GM19455 (cell line): ENCODE measurements around the gene RPGR.

ENCODE experiments used
- ATAC-seq: cut with Tn5 transposase; IDR thresholded peaks from one replicate; pipeline ENCODE4 v1.9.1; 2021; ENCODE audit not compliant: unreplicated experiment

The RPGR gene

DNA sequence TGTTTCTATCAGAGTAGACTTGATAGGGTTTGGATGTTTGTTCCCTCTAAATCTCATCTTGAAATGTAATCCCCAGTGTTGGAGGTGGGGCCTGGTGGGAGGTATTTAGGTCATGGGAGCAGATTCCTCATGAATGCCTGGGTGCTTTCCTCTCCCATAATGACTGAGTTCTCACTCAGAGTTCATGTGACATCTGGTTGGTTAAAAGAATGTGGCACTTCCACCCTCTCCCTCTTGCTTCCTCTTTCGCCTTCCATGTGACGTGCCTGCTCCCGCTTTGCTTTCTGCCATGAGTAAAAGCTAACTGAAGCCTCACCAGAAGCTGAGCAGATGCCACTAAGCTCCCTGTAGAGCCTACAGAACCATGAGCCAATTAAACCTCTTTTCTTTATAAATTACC lies 59.3 kb downstream of the RPGR start:
- no peak for ATAC-seq

DNA sequence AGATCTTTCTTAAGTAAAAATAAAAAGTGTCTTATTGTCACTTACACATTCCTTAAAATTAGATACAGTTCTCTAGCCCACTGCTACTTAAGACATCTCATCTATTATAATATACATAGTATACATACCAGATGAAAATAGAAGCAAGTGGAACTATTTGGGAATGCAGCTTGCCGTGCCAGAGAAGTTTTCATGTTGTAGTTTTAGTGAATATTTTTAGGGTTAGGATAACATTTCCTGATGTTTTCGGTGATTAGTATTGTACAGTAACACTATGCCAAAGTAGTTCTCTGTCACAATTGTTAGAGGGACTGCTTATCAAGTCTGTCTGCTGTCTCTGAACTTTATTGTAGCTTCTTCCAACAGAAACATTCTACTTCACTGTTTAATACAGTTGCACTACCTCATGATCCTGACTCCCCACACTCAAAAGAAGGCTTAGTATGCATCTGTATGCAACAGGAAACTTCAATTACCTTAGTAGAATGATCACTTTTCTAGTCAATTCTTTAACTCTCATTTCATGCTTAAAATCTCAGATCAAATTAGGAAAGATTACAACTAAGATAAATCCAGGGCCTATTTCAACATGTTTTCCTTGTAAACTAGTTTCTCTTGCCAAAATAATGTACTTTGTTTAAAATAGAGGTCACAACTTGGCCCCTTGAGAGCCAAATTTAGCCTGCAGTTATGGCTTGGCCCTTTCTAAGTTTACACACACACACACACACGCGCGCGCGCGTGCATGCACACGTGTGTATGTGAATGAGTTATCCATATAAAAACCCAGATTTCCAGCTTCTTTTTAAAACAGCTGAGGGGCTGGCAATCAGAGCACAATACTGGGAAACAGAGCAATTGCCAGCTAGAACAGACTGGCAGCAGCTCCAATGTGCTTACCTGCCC lies 64.3 kb downstream of the RPGR start:
- no peak for ATAC-seq

DNA sequence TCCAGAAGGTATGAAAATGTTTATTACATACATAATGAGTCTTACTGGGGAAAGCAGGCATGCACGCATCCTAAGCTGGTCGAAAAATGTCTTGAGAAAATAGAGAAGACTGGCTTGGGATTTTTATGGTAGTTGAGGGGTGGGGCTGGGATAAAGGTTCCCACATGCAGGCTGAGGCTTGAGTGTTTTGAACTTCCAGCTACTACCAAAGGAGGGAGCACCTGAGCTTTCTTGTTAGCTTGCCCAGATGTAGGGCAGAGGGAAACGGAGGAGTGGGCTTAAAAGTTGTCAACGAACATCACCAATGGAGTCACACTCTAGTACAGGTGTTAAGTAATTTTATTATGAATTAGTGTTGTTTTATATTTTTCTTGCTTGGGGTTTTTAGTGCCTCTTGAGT lies 67.1 kb downstream of the RPGR start:
- no peak for ATAC-seq

DNA sequence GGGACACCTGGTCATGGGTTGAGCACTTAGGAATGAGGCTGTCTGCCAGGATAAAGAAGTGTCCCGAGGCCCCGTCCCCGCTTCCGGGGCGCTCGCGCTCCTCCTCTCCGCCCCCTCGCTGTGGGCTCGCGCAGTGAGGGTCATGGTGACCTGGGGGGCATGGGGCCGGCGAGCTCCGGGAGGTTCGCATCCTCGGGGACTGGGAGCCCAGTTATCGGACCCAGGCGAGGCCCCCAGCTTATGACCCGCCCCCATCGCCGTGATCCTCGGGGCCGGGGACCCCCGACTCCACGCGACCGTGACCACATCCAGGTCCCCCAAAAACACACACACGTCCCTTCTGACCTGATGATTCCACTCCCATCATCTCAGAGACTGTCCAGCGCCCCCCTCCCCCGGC lies 71.3 kb downstream of the RPGR start:
- ATAC-seq: no peak

DNA sequence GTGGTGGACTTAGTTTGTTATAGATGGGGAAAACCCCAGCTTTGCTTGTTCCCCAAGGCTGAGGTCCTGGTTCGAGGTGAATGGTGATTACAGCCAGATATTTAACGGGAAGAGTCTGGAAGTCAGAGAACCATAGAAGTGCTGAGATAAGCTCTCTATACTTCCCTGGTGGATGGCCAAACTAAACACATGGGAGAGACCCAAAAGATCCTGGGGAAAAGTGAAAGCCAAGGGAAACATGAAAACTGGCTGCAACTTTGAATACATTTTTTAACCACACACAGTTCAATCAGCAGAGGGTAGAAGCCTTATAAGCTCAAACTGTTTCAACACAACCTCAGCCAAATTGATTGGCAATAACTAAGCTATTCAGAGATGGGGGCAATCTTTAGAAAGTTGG lies 77.3 kb downstream of the RPGR start:
- no peak for ATAC-seq

DNA sequence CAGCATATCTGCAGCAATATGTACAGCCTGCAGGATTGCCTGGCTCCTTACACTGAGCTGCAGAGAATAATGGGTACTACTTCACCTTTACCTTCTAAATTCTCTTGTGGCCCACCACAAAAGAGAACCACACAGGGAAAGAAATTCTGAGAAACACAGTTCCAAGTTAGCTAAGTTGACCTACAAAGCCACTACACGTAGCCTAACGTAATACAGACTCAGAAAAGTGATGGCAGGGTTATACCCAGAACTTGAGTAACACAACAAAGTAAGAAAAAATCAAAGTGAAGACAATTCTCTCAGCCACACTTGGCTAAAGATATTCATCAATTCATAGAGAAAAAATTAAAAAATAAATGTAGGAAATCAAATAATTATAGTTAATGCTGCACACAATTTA lies 80.3 kb downstream of the RPGR start:
- ATAC-seq: no peak

DNA sequence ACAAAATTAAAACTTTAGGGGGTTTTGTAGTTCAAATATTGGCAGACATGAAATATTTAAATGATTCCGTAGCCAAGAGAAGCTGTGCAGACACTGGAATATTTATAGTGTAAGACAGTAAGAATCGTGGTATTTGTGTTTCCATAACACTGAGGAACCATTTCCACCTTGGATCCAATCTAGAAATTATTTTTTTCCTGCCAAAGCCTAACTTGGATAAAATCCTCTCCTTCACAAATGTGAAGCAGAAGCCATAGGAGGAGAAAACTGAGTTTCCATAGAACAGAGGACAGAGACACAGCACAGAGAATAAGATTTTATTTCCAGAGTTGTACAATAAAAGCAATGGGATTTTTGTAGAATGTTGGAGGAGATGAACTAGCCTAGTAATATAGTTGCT lies 86.8 kb downstream of the RPGR start:
- no peak for ATAC-seq

DNA sequence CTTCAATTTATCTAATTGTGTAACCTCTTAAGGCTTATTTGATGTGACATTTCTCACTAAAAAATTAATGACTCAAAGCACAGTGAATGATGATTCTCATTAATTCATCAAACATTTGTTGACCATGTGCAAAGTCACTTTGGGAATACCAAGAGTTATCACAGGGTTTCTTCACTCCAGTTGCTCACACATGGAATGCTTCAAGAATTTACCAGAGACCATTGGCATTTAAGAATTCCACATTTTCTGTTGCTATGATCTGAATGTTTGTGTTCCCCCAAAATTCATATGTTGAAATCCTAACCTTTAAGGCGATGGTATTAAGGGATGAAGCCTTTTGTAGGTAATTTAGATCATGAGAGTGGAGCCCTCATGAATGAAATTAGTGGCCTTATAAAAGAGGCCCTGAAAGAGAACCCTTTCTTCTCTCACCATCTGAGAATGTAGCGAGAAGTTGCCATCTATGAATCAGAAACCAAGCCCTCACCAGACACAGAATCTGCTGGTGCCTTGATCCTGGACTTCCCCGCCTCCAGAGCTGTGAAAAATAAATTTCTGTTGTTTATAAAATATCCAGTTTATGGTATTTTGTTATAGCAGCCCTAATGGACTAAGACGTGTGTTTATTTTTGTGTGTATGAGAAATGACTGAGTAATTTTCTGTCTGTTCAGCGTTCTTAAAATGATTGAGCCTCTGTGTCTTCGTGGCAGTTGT lies 90.3 kb downstream of the RPGR start:
- no peak for ATAC-seq

DNA sequence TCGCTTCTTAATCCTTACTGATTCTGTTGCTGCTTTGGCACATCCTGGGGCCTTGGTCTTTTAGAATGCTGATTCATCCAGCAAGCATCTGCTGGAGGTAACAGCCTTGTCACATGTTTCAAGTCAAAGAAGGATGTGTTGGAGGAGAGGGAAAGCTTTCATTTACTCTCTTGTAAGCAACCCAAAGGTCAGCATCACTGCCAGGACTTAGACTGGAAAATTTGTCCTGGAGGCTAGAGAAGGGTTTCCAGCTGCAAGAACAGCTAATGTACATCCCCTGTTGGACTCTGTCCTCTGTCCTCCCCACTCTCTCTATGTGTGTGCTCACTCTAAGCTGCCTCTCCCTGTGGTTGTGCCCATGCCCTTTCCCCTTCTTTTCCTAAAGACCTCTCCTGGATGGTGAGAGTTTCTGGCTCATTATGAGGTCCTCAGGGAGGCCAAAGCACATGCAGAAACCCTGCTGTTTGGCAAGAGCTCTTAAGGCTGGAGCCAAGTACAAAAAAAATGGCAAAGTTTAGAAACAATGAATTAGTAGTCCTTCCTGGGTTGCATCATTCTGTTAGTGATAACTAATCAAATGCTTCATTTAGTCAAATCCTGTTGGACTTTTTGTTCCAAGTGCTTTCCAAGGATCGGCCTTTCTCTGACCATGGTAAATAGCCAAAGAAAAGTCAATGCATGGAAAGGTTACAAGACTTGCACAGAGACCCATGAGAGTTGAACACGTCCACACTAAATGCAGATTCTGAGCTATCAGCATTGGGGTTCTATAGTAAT lies 93.2 kb downstream of the RPGR start:
- no peak for ATAC-seq

DNA sequence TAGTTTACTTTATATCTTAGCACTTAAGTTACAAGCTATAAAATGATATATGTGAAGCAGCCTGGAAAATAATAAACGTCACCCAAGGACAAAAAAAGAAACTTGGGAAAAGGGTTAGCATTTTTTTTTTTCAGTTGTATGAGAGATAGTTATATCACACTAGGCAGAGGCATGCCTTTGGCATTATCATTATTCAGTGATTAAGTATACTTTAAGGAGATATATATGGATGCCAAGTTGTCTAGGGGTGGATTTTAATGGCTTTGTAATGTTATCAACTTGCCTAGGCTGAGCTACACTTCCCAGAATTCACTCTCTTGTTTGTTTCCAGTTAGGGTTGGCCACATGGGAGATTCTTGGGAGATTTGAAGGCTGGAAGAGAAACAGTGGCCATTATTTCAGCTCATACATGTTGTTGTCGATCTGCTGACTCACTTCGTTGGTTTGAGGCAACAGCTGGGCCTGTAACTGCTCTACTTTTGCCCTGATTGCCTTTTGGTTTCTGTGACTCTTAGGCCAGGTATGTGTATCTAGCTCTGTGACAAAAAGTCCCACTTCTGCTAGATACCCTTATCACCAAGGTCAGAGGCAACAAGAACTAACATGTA lies 95.1 kb downstream of the RPGR start:
- ATAC-seq: no peak

DNA sequence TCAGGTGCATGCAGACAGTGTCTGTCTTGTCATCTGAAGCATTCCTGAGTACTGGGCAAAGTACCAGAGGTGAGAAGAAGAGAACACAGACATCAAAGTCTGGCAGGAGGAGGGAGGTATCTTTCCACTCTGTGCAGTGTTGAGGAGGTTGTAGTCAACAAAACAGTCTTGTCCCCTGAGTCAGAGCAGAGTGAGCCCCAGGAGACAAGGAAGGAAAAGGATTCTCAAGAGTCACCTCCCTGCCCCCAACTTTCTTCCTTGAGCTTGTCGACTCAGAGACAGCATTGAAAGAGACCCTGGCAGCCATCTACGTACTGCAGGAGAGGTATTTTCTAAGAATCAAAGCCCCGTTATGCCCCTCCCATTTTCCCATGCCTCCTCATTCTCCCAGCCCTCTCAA lies 102.2 kb downstream of the RPGR start:
- ATAC-seq: no peak

DNA sequence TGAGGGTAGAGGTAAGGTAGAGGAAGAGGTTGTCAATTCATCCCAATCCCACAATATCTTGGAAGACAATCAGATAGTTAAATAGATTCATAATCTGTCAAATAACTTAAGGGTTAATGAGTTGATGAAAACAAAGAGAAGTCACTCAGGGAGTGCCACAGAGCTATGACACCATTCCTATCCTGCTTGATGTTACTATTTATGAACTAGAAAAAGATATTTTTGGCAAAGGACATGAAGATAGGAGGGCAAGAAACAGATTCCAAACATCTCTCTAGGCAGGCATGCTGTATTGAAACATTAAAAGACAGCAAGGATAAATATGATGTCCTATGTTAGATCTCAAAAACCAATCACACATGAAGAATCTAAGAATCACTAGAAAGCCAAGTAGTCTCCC lies 103.1 kb downstream of the RPGR start:
- no peak for ATAC-seq

DNA sequence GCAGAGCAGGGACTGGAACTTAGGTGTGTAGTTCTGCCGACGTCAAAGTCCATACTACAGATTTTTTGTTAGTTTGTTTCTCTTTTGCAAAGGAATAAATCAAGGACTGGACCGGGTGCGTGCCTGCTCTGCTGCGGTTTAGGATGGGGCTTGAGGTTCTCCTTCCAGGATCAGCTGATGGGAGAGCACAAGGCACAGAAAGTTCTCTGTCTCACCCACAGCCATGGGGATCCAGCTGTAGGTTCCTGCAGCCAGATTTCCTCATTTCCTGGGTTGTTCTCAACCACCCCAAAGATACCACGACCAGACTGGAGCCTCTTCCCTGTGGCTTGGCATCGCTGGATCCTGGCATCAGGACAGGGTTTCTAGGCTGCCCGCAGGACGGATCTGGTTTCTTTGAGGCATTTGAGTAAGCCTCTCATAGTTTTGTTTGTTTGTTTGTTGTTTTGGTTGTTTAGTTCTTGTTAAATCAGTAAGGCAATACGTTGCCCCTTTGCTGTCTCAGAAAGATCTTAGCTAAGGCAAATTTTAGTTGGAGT lies 105.8 kb downstream of the RPGR start:
- no peak for ATAC-seq

DNA sequence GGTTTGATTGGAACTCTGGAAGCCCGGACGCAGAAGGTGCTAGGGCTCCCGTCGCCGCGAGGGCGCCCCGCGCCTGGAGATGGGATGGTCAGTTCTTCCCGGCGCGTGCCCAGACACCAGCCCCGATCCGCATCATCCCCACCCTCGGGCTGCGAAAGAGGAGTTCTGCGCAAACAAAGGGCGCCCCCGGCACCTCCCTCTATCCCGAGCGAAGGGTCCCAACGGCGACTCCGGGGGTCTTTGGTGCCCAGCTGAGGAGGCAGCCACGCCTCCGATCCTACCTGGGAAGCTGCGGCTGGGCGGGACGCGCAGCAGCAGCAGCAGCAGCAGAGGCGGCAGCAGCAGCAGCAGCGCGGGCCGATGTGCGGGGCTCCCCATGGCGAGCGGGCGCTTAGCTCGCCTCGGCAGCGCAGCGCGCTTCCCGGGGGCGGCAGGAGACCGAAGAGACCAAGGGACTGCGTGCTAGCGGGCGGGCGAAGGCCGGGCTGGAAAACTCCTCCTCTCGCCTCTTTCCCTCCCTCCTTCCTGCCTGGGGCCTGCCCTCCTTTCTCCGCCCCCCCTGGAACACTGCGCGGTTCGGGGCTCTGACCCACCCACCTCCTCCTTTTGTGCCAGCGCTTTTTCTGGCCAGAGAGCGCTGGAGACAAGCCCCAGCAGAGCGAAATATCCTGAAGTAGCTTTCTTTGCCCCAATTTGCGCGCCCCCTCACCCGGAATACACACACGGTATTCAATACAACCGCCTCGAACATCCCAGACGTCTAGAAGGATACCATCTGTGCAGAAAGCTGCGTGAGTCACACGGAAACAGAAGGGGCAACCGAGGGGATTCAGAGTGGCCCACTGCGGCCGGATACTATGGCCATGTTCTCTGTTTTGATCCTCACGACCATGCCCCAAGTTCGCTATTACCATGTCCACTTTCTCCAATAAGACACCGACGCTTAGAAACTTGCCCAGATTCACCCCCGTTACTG lies 106.6 kb downstream of the RPGR start, which contains the start of gene SRPX:
TSS of gene SRPX (minus strand) at position 457 of the 976 bp plus-strand sequence. CDS start at position 378, 79 bp downstream.
- no peak for ATAC-seq

DNA sequence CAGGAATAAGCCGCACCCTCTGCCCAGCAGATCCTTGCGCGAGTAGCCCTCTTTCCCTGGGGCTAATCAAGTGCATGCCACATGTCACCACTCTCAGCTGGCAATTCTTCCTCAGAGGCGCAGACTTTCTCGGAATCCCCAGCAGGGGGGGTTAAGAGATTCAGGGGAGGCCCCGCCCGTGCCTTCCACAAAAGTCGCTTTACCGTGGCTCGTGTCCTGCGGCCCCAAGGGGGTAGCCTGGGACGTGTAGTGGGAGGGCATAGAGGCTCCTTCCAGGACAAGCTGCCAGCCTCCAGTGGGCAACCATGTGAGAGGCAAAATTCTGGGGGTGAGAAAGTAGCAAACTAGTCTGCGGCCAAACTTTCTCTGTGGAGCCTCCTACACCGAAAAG lies 107.3 kb downstream of the RPGR start:
- ATAC-seq: no peak
